SKM-1 (cell line): ENCODE data around the gene EOMES.

Experiments
- DNase-seq: peaks from one replicate; lab custom pipeline; 2025; ENCODE audit not compliant: unreplicated experiment; lab: John Stamatoyannopoulos, UW

Gene EOMES

DNA sequence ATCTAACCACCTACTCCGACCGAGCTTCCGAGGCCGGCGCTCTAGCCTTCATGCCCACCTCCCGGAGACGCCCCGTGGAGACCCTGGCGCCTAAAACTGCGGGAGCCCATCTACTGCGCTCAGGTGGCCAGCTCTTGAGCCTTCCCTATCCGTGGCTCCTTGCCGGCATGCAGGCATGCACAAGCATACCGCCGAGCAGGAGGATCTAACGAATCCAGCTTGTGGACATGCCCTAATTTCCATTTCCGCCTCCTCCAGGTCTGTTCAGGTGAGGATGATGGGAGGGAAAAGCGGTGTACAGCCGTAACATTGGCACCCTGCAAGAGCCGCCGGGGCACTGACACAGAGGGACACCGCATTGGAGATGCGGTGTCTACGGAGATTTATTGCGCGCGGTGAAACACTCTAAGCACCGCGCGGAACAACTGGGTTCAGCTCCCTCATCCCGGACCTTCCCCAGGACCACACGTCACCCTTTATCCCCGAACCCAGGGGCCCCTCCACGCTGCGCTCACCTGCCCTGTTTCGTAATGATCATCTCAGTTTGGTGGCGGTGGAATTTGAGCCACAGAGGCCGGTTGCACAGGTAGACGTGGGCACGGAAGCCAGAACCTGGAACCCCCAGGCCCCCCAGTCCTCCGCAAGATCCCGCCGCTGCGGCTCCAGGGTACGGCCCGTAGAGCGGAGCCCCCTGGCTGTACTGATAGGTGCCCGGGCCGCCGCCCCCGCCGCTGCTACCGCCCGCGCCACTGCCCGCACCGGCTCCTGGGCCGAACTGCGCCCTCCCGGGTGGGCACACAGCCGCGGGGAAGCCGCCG lies 1.0 kb downstream of the EOMES start:
- DNase-seq = no peak

GRCh38 chr3:27719314-27720003 lies 2.7 kb downstream of the EOMES start:
- DNase-seq = no peak

DNA sequence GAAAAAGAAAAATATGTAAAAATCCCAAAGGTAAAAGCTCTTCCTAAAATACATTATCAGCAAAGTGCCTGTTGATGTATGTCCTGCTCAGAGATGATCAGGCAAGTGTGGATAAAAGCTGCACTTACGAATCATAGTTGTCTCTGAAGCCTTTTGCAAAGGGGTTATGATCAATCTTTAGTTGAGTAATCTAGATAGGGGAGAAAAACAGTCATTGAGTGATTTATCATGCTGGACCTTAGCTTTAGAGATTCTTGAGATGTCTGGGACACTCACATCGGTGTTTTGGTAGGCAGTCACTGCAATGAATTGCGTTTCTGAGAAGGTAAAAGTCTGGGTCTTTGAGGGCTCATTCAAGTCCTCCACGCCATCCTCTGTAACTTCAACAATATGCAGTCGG lies 3.7 kb downstream of the EOMES start:
- DNase-seq = no peak

DNA sequence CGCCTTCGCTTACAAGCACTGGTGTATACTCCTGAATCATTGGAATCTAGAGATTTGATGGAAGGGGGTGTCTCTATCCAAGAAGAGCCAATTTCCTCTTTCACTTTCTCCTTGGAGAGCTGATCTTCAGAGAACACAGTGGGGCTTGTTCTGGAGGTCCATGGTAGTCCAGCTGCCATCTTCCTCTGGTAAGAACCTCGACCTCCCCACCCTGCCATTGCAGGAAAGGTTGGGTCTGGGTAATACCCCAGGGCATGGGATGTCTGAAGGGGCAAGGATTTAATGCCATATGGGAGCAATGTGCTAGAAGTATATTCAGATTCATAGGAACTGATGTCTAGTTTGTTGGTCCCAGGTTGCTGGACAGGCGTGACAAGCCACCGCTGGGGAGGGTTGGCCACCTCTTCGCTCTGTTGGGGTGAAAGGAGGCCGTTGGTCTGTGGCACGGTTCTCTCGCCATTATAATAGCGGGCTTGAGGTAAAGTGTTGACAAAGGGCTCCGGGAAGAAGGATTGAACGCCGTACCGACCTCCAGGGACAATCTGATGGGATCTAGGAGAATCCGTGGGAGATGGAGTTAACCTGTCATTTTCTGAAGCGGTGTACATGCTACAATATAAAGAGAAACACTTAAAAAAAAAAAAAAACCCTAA lies 4.8 kb downstream of the EOMES start:
- no peak for DNase-seq

DNA sequence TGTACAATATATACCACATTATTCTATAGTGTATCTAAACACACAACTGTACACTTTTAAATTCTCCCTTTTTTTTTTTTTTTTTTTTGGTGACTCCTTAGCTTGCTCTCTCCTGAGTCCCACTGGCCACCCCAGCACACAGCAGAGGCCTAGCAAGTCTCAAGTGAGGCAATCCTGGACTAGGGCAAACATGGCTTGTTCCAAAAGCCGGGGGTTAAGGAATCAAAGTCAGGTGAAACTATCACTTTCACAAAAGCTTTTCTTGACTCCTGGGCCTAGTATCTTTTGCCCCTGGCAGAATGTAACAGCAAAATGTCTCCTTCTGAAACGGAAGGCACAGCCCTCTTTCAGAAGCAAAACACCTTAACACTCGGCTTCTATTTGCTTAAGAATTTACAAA lies 5.8 kb downstream of the EOMES start:
- DNase-seq = no peak

DNA sequence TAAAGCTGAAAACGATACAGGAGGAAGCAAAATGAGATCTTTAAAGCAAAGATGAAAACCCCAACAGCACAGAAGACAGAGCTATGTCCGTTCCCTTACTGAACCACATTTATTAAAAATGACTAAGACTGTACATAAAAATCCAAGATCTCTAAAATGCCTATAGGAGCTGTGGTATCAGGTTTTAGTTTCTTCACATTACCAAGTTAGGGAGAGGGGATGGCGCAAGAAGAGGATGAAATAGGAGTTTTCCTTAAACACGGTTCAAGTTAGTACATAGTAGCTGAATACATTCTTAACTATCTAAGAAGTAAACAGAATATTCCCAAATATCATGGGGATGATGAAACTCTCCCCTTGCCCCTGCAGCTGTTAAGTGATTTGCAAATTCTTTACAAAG lies 6.3 kb downstream of the EOMES start:
- no peak for DNase-seq

- DNase-seq = no peak
These were observed 6.7 kb downstream of the EOMES start for GRCh38 chr3:27715454-27715806.

- DNase-seq = no peak
These were observed 7.2 kb downstream of the EOMES start for GRCh38 chr3:27714692-27715453.

GRCh38 chr3:27714146-27714526 lies 8.0 kb downstream of the EOMES start:
- no peak for DNase-seq

- DNase-seq = no peak
These were observed 8.5 kb downstream of the EOMES start for GRCh38 chr3:27713435-27714145.

DNA sequence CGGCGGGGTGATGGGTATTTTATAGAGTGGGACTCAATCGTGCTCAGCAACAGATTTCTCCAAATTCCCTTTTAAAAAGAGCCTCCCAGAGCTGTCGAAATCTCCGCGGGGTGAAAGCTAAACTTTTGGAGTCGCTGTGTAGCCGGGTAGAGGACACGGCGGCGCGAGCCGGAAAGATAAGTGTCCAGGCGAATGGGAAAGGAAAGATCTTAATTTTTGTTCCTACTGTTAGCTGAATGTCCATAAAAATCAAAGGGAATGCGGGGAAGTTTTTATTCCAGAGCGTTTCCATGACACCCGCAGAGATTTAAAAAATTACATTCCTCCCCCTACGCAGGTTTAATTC lies 9.1 kb downstream of the EOMES start:
- DNase-seq = no peak

DNA sequence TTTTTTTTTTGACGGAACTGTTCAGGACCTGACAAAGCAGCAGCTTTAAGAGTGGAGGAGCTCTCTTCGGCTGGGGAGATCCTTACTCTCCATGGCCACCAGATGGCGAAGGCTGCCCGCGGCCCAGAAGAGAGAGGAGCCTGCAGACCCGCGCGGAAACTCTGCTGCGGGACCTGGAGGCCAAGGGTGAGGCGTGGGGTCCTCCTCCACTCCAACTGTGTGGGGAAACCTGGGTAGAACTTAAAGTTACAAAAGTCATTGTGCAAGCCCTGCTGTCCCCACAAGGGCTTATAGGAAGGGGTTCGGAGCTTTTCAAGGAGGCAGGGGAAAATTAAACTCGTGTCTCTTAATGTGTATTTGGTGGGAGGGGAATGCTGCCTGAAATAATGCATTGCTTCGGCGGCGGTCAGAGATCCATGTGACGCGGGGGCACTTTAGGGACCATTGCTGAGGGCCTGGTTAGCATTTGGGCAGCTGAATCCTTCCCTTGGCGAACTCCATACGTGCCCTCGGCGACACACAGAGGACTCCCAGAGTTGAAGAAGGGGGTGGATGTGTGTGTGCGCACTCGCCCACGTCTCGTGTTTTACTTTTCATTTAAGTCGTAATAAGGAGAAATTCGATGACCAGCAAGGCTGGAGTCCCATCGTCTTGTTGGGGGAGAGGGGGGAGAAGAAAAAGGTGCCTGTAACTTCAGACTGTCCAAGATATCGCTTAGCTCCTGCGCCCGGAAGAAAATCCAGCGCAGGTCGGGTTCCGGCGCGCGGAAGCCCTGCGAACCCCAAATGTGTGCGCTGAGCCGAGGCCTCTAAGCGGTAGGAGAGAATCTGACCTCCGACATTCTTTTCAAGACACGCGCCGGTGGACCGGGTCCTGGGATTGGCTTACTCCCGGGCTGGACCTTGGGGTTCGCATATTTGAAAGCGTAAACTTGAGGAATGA lies 9.7 kb downstream of the EOMES start:
- DNase-seq = peak; percentile 59

GRCh38 chr3:27708250-27708649 lies 13.9 kb downstream of the EOMES start:
- DNase-seq = no peak

DNA sequence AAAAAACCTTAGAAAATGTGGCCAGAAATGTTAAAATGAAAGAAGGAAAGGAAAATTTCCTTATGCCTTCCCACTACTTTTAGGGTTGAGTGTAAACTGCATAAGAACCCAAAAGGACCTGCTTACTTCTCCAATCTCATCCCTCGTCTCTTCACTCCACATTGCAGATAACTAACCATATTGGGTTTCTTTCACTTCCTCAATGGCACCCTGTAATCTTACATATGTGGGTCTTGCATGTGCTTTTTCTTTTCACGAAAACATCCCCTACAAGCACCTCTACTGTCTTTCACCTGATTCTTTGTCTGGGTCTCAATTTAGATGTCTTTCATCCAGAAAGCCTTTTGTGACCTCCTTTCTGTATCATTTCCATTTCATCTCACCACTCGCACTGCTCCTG lies 23.1 kb downstream of the EOMES start:
- DNase-seq = no peak

GRCh38 chr3:27696906-27697305 lies 25.2 kb downstream of the EOMES start:
- no peak for DNase-seq

DNA sequence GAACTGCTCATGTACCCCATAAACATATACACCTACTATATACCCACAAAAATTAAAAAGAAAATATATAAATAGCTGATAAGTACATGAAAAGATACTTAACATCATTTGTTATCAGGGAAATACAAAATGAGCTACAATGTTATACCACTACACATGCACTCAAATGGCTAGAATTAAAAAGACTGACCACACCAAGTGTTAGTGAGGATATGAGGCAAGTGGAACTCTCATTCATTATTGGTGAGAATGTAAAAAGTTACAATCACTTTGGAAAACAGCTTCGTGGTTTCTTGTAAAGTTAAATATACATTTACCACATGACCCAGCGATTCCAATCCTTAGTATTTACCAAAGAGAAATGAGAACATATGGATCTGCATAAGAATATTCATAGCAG lies 26.5 kb downstream of the EOMES start:
- DNase-seq = no peak

GRCh38 chr3:27688053-27688452 lies 34.1 kb downstream of the EOMES start:
- no peak for DNase-seq

GRCh38 chr3:27686642-27687041 lies 35.5 kb downstream of the EOMES start:
- no peak for DNase-seq

GRCh38 chr3:27685474-27685873 lies 36.6 kb downstream of the EOMES start:
- DNase-seq = no peak

DNA sequence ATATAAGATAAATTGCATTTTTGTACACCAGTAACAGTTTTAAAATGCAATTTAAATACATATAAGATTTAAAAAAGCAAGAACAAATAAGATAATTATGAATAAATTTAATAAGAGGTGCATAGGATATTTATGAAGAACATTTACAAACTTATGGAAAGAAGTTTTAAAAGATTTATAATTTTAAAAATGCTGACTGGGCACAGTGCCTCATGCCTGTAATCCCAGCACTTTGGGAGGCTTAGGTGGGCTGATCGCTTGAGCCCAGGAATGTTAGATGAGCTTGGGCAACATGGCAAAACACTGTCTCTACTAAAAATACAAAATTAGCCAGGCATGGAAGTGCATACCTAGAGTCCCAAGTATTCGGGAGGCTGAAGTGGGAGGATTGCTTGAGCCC lies 37.8 kb downstream of the EOMES start:
- DNase-seq = no peak
